Measurements from ENCODE around the gene ITGAL. TPM values are rescaled to one million over a fixed set of nuclear protein-coding genes. Genes with fewer than 3 reads are reported as not detected.

ITGAL gene
- total and polyA plus RNA-seq, 2 of the 13 experiments (the other 11 are each of a cell fraction or from before 2014, with no cell fraction given): 0.86 to 1.2 TPM

GRCh38 chr16:30459456-30459855 is 13.1 kb upstream of the ITGAL start (continued):
- no peak for TF ChIP-seq AFF4 (CRISPR knock-in tag; IDR thresholded peaks at IDR 0.05)
- no peak for TF ChIP-seq ZNF883 (CRISPR knock-in tag; IDR thresholded peaks at IDR 0.05; ENCODE audit: not compliant biosample characterization)
- no peak for TF ChIP-seq PRDM15 (CRISPR knock-in tag; IDR thresholded peaks at IDR 0.05)
- no peak for TF ChIP-seq NFE2 (CRISPR knock-in tag; IDR thresholded peaks at IDR 0.05)
- TF ChIP-seq CERS6 (CRISPR knock-in tag; IDR thresholded peaks at IDR 0.05): no peak
- no peak for TF ChIP-seq HOXA5 (CRISPR knock-in tag; IDR thresholded peaks at IDR 0.05)
- no peak for TF ChIP-seq NRL (CRISPR knock-in tag; IDR thresholded peaks at IDR 0.05; ENCODE audit: borderline replicate concordance)
- no peak for TF ChIP-seq HOXA3 (CRISPR knock-in tag; IDR thresholded peaks at IDR 0.05)
- no peak for TF ChIP-seq STAG1 (CRISPR knock-in tag; IDR thresholded peaks at IDR 0.05)
- no peak for TF ChIP-seq ZNF280B (CRISPR knock-in tag; IDR thresholded peaks at IDR 0.05; ENCODE audit: borderline replicate concordance)
- no peak for TF ChIP-seq ZNF614 (CRISPR knock-in tag; IDR thresholded peaks at IDR 0.05; ENCODE audit: borderline replicate concordance)
- TF ChIP-seq NFIB (CRISPR knock-in tag; IDR thresholded peaks at IDR 0.05; ENCODE audit: borderline replicate concordance): no peak
- TF ChIP-seq ZNF724P (CRISPR knock-in tag; IDR thresholded peaks at IDR 0.05; ENCODE audit: borderline replicate concordance): no peak
- peak; percentile 29; the same call in 1 of the 2 replicates for TF ChIP-seq ZNF615 (CRISPR knock-in tag; IDR thresholded peaks at IDR 0.05; ENCODE audit: borderline replicate concordance)
- TF ChIP-seq ZNF350 (CRISPR knock-in tag; IDR thresholded peaks at IDR 0.05; ENCODE audit: borderline replicate concordance, low read depth): no peak
- TF ChIP-seq ZSCAN30 (CRISPR knock-in tag; IDR thresholded peaks at IDR 0.05): peak; percentile 52; the same call in 1 of the 2 replicates
- no peak for TF ChIP-seq YEATS4 (CRISPR knock-in tag; IDR thresholded peaks at IDR 0.05; ENCODE audit: borderline replicate concordance)
- 0 out of 2 replicates have a peak, but pooled peaks have one; percentile 3 for TF ChIP-seq THRA (CRISPR knock-in tag; IDR thresholded peaks at IDR 0.05; ENCODE audit: borderline replicate concordance)
- no peak for TF ChIP-seq RELA (CRISPR knock-in tag; IDR thresholded peaks at IDR 0.05)
